A673 (cell line): Measurements from ENCODE around the gene SFSWAP. TPM values are rescaled to one million over a fixed set of nuclear protein-coding genes. Genes with fewer than 3 reads are reported as not detected.

Source experiments
- BruUV-seq: library from RNA; stranded (reverse); fragments of 400-500 nt; replicated peaks from 2 replicates; lab custom pipeline; 2021; lab: Mats Ljungman, UMichigan
- CTCF ChIA-PET: fragments of 300-600 bp; sonication (Branson Sonifier 250); formaldehyde crosslinking; loops from one replicate; lab custom pipeline; 2022; ENCODE audit warnings: antibody characterized with exemption; lab: Charles Lee
- POLR2A ChIA-PET: fragments of 300-600 bp; sonication (Branson Sonifier 250); formaldehyde crosslinking; loops from one replicate; lab custom pipeline; 2022; ENCODE audit warnings: antibody characterized with exemption; ENCODE audit not compliant: low non-redundant PET; lab: Charles Lee
- DNase-seq: peaks from one replicate; pipeline ENCODE4 v3.0.0-alpha.2; 2015; ENCODE audit warnings: low spot score
- H3K27ac ChIP-seq: fragments of 200-600 bp; sonication (generic); 2 replicates; pipeline ENCODE4 v1.5.1; 2016; ENCODE audit warnings: mixed run types, low read depth, mild to moderate bottlenecking, mixed read lengths, antibody characterized with exemption, low read length; ENCODE audit not compliant: poor library complexity, severe bottlenecking
- H3K27me3 ChIP-seq: fragments of 200-600 bp; sonication (generic); replicated peaks from 2 replicates; pipeline ENCODE4 v1.6.1; 2017; ENCODE audit warnings: mixed run types, low read depth, mild to moderate bottlenecking, mixed read lengths, antibody characterized with exemption, low read length; ENCODE audit not compliant: insufficient read depth, poor library complexity
- H3K36me3 ChIP-seq: fragments of 200-600 bp; sonication (generic); 2 replicates; pipeline ENCODE4 v1.6.1; 2016; ENCODE audit warnings: mixed run types, mild to moderate bottlenecking, mixed read lengths, antibody characterized with exemption, low read length; ENCODE audit not compliant: insufficient read depth, poor library complexity, severe bottlenecking
- H3K4me1 ChIP-seq: fragments of 200-600 bp; sonication (generic); 2 replicates; pipeline ENCODE4 v1.6.1; 2017; ENCODE audit warnings: mixed run types, mild to moderate bottlenecking, mixed read lengths, antibody characterized with exemption, low read length; ENCODE audit not compliant: insufficient read depth, poor library complexity, severe bottlenecking
- H3K4me3 ChIP-seq: fragments of 200-600 bp; sonication (generic); 2 replicates; pipeline ENCODE4 v1.5.1; 2016; ENCODE audit warnings: low read depth, mixed run types, mild to moderate bottlenecking, mixed read lengths, low read length; ENCODE audit not compliant: poor library complexity, severe bottlenecking
- H3K9me3 ChIP-seq: fragments of 200-600 bp; sonication (generic); 2 replicates; pipeline ENCODE4 v1.6.1; 2016; ENCODE audit warnings: mixed run types, low read depth, mild to moderate bottlenecking, mixed read lengths, antibody characterized with exemption, low read length; ENCODE audit not compliant: poor library complexity, severe bottlenecking
- EZH2 ChIP-seq: fragments of 200-600 bp; sonication (generic); IDR thresholded peaks from 2 replicates; pipeline ENCODE4 v1.6.1; 2017; ENCODE audit warnings: borderline replicate concordance, low read depth, mild to moderate bottlenecking, mixed read lengths, antibody characterized with exemption, low read length; ENCODE audit not compliant: poor library complexity, severe bottlenecking
- intact Hi-C: fragments of 100-400 bp; cut with micrococcal nuclease; formaldehyde crosslinking; loops from one replicate; pipeline ENCODE4 v1.10.0; 2022; ENCODE audit not compliant: unreplicated experiment
- total RNA-seq: library from RNA; stranded (reverse); gene quantifications from 2 replicates; pipeline ENCODE4 v1.2.3, GENCODE V29; 2021
- TF ChIP-seq, protein P1 (sequence below): fragments of 300-800, 200-600 bp; sonication (generic); conservative IDR thresholded peaks from 2 replicates; pipeline ENCODE4 v1.5.1; 2017; ENCODE audit warnings: low read depth, mild to moderate bottlenecking, antibody characterized with exemption, low read length, moderate library complexity, mixed read lengths

Gene SFSWAP
- total RNA-seq, 1 experiment from 2014 or later, result 66.4 TPM

DNA sequence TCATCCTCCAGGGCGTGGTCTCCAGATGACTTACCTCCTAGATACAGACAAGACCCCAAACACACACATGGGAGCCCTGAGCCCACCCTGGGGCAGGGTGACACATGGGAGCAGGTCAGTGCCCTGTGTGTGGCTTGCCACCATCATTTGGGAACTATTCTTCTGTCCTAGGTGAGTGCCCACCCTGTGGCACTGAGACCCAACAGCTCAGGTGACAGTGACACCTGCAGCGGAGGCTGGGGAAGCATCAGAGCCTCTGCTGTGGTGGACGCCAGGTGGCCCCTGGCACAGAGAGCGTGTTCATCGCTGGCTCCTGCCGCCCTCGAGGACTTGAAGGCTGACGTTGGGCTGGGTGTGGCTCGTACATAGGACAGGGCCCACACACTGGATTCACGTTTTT, 23.0 kb downstream of the SFSWAP start:
- no peaks in the 10 kb centered on the region for H3K9me3 ChIP-seq
- BruUV-seq, result no TSS peak
- POLR2A ChIA-PET, result no interaction called here
- H3K27ac ChIP-seq, result no peak overlapping the region
- H3K4me1 ChIP-seq, result no peaks in the 10 kb centered on the region
- H3K4me3 ChIP-seq, result no peak overlapping the region
- intact Hi-C loops, result no loop called here
- no peak for TF ChIP-seq EZH2
- TF ChIP-seq, protein P1, sequence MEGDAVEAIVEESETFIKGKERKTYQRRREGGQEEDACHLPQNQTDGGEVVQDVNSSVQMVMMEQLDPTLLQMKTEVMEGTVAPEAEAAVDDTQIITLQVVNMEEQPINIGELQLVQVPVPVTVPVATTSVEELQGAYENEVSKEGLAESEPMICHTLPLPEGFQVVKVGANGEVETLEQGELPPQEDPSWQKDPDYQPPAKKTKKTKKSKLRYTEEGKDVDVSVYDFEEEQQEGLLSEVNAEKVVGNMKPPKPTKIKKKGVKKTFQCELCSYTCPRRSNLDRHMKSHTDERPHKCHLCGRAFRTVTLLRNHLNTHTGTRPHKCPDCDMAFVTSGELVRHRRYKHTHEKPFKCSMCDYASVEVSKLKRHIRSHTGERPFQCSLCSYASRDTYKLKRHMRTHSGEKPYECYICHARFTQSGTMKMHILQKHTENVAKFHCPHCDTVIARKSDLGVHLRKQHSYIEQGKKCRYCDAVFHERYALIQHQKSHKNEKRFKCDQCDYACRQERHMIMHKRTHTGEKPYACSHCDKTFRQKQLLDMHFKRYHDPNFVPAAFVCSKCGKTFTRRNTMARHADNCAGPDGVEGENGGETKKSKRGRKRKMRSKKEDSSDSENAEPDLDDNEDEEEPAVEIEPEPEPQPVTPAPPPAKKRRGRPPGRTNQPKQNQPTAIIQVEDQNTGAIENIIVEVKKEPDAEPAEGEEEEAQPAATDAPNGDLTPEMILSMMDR, result no peak
- DNase-seq, result no peak
- CTCF ChIA-PET, result no interaction called here
- H3K36me3 ChIP-seq, result peaks cover 62% of the 10 kb centered on the region
- H3K27me3 ChIP-seq, result no peaks in the 10 kb centered on the region

DNA sequence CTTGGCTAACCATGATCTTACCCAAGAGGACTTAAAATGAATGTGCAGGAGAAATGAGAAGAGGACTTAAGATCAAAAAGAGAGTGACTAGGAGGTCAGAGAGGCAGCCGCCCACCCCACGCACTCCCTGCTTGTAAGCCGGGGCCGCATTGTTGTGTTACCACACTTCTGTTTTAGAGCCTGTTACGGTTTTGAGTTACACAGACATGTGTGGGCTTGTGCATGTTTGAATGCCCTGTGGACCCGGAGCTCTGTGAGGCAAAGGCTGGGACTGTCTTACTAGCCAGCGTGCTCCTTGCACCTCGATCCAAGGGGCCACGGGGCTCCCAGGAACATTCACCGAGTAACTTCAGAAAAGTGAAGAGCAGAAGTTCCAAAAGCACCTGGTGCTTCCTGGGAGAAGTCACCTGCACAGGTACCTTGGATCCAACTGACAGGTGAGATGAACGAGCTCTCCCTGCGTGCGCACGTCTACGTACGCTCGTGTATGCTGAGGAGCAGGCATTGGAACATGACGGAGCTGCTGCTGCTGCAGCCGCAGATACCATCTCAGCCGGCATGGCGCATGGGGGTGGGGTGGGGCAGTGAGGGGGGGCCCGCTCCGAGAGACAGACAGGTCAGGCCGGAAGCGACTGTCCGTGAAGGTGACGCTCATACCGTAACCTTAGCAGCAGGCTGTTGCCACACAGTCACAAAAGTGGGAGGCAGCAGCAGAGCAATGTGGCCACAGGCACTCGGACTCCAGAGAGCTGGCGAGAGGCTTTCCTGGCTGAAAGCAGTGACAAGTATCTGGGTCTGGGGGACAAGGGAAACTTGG, 23.7 kb downstream of the SFSWAP start:
- no peak overlapping the region for H3K27ac ChIP-seq
- no peaks in the 10 kb centered on the region for H3K27me3 ChIP-seq
- H3K9me3 ChIP-seq, result no peaks in the 10 kb centered on the region
- BruUV-seq, result no TSS peak
- no peak overlapping the region for H3K4me3 ChIP-seq
- no peaks in the 10 kb centered on the region for H3K4me1 ChIP-seq
- CTCF ChIA-PET, result no interaction called here
- H3K36me3 ChIP-seq, result peaks cover 59% of the 10 kb centered on the region
- POLR2A ChIA-PET, result no interaction called here
- intact Hi-C loops, result no loop called here
- no peak for TF ChIP-seq EZH2
- TF ChIP-seq, protein P1, result no peak
- DNase-seq, result no peak

DNA sequence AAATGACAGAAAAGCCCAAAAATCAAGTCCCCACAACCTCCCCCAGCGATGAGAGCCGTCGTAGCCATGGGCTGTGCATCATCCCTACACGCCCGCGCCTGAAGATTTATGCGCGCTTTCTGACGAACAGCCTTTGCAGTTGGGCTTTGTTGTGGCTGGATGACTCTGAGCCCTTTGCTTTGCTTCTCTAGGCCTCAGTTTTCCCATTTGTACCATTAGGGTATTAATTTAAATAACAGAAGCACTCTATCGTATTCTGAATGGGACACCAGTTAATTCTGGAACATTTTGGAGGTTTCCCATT, 24.2 kb downstream of the SFSWAP start:
- Histone ChIP-seq H3K4me3 (no peak overlapping the region), H3K36me3 (peaks cover 58% of the 10 kb centered on the region), H3K27ac (no peak overlapping the region), H3K27me3 (no peaks in the 10 kb centered on the region), H3K4me1 (no peaks in the 10 kb centered on the region), H3K9me3 (no peaks in the 10 kb centered on the region)
- intact Hi-C loops, result no loop called here
- ChIA-PET CTCF (no interaction called here), POLR2A (no interaction called here)
- TF ChIP-seq, protein P1, result no peak
- TF ChIP-seq EZH2, result no peak
- no TSS peak for BruUV-seq
- no peak for DNase-seq
